UCSD-AML1 (cell line): ENCODE measurements around the gene KCNK15.

Source experiments
- DNase-seq: peaks from one replicate; lab custom pipeline; 2025; ENCODE audit not compliant: unreplicated experiment; lab: John Stamatoyannopoulos, UW

KCNK15 gene

DNA sequence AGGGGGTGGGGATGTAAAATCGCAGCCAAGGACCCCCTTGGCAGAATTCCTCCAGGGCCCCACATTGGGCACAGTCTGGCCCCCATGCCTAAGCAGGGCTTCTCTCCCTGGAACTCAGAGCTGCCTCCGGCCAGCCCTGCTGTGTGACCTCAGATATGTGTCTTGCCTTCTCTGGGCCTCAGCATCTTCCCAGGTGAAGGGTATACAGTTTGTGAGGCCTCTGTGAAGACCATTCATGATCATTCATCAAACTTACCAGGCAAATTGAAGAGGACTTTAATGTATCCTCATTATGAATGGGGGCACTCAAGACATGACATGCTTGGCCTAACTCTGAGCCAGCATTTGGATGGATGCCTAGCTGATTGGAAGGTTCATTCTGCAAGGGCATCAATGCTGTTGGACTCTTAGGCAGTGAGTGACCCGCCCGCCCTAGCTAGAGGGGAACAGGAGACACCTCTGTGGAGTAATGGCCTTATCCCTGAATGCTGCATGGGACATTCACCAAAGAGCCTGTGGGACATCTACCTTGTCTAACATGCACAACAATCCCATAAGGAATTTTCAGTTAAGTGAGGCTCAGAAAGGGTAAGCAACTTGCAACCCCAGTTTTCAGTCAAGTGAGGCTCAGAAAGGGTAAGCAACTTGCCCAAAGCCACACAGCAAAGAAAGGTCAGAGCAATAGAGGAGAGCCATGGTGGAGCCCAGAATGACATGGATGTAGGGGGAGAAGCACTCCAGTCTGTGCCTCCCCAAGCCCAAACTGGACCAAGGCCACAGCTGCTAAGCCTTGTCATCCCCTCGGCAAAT lies 30.0 kb upstream of the KCNK15 start:
- no peak for DNase-seq

DNA sequence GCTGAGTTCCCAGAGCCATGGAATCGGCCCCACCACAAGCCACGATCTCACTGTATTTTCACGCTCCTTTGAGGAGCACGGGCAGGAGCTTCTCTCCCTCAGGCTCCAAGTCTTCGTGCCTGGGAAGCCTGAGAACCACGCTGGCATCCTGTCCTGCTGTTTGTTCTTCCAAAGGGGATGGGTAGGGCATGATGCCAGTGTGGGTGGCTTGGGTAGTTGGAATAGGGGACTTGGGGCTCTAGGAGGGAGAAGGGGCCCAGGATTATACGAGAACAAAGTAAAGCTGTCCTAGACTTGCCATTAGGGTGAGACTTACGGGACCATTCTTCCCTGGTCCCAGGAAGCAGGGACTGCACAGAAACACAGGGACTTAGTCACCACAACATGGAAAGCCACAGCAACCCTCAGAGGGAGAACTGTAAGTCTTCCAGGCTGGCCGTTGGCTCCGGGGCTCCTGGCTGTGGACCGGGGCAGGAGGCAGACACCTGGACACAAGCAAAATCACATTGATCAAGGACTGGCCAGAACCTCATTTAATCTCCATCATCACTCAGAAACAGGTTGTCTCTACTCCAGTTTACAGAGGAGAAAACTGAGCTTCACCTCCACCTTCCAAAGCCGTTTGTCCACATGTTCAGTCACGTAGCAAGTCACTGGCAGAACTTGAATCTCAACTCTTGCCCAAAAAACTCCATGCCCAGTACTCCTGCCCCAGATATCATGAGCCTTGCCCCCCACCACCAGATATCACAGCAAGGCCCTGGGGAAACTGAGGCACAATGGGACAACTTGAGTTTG lies 29.2 kb upstream of the KCNK15 start:
- no peak for DNase-seq

DNA sequence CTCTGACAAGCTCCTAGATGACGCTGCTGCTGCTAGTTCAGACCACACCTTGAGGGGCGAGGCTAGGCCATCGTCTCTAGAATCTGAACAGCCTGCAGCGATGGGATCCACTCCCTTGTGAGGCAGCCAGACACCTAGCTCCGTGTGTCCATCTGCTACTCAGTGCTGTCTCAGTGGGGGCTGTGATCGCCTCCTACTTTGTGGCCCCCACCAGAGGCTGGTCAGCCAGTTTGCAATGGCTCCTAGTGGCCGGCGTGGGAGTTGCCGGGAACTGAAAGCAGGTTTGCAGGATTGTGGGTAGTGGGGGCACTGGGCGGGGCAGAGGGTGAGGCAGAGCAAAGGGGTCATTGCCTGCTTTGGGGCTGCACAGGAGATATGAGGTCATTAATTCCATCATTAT lies 27.7 kb upstream of the KCNK15 start:
- no peak for DNase-seq

DNA sequence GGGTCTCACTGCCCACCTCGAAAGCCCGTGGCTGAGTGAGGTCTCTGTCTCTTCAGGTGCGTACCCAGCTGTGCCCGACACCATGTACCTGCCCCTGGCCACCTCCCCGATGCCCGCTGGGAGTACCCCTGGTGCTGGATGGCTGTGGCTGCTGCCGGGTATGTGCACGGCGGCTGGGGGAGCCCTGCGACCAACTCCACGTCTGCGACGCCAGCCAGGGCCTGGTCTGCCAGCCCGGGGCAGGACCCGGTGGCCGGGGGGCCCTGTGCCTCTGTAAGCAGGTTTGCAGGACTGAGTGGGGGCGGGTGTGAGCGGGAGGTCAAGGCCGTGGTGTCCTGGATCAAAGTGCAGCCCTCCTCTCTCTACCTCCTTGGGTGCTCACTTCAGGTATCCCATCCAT lies 25.8 kb upstream of the KCNK15 start:
- no peak for DNase-seq

DNA sequence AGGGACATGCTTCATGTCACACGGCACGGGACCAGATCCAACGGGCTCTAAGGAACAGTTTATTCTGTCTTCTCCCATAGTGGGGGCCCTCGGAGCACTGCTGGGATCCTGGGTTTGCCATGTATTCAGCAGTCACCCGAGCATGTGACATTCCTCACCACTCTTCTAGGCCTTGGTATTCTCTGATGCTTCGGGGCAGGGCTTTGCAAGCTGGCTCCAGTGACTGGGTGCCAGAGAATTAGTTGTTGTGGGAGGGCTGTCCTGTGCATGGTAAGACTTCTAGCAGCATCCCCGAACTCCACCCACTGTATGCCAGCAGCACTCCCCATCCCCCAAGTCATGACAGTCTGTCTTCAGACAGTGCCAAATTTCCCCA lies 25.1 kb upstream of the KCNK15 start:
- no peak for DNase-seq

DNA sequence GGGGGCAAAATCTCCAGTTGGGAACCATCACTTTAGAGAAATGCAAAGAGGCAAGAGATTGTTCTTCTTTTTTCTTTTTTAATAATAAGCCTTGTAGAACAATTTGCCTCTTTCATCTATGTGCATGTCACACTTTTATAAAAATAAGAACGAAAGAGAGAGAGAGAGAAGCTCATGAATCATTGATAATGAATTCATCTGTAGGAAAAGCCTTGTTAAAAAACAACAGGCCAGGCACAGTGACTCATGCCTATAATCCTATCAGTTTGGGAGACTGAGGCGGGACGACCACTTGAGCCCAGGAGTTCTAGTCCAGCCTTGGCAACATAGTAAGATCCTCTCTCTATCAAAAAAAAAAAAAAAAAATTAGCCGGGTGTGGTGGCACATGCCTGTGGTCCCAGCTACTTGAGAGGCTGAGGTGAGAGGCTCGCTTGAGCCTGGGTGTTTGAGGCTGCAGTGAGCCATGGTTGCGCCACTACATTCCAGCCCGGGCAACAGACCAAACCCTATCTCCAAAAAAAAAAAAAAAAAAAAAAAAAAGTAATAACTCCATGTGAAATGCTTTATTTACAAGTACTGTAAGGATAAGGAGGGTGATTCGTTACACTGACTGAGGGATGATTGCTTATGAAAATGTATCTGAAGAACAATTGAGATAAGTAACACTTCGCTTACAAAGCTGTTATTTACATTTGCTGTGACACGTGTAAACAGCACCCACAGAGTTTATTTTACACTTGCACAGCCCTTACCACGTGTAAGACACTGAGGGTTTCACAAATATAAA lies 24.5 kb upstream of the KCNK15 start:
- DNase-seq: no peak

DNA sequence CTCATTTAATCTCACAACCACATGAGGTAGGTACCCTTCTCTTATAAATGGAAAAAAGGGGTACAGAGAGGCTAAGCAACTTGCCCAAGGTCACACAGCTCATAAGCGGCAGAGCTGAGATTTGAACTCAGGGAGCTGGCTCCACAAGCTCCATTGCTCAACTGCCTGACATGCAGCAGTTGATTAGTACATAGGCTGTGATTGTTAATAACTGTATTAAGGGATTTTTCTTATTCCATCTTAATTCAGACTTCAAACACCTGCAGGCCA lies 23.9 kb upstream of the KCNK15 start:
- no peak for DNase-seq

DNA sequence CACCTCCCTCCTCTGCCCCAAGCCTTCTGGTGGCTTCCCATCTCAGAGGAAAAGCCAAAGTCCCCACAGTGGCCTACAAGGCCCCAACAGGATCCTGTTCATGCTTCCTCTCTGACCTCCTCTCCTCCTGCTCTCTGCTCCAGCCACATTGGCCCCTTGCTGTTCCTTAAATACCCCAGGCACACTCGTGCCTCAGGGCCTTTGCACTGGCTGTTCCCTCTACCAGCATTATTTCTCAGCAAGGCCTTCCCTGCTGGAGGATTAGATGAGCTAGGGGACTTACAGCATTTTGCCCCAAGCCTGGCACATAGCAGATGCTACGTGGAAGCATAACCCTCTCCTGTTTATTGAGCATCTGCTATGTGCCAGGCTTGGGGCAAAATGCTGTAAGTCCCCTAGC lies 22.7 kb upstream of the KCNK15 start:
- no peak for DNase-seq

DNA sequence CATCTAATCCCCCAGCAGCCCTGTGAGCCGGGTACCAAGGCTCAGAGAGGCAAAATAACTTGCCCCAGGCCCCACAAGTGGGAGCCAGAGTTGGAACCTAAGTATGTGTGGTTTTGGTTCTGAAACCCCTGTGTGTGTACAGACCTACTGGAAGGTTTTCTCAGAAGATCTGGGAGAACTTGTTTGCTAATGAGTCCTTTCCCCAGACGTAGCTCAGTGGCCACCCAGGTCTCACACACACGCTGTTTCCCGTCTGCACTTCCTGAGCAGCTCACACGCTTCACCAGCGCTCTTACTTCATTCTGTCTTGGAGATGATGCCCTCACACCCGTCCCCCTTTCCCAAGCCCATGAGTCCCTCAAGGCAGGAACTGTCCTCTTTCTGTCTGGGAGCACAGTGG lies 22.3 kb upstream of the KCNK15 start:
- DNase-seq: peak; percentile 32

DNA sequence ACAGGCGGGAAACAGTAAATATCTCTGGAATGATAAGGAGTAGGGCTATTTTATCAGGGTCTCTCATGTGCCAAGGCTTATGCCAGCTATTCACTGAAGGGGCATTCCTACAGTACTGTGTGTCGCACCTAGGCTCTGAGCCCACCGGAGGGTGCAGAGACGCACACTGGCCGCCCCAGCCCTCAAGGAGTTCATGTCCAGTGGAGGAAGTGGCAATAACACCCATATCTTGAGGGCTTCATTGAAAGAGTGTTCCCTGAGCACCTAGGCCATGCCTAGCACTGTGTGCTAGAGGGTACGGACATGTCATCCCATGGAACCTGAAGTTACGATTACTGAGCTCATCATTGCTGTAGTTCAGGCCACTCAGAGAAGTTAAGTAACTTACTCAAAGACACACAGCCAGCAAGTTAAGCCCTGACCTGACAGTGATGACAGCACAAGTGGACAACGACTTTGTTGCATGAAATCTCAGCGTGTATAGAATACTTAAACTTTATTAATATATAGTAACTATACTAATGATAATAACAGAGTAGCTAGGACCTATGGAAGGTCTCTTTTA lies 21.8 kb upstream of the KCNK15 start:
- DNase-seq: no peak

DNA sequence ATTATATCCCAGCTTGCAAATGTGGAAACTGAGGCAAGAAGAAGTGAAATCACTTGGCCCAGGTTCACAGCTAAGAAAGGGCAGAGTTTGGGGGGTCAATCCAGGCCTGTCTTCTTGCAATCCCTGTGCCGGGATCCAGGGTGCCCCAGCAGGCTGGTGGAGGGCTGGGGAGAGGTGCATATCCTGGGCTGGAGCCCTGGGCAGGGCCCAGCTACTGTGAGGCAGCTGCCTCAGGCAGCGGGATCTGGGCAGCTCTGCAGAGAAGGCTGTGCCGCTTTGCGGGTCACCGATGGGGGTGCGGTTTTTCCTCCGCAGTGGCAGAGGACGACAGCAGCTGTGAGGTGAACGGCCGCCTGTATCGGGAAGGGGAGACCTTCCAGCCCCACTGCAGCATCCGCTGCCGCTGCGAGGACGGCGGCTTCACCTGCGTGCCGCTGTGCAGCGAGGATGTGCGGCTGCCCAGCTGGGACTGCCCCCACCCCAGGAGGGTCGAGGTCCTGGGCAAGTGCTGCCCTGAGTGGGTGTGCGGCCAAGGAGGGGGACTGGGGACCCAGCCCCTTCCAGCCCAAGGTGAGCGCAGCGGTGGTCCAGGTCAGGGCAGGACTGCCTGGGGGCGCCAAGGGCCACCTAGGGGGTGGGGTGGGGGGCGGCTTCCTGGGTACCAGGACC lies 21.1 kb upstream of the KCNK15 start:
- no peak for DNase-seq

DNA sequence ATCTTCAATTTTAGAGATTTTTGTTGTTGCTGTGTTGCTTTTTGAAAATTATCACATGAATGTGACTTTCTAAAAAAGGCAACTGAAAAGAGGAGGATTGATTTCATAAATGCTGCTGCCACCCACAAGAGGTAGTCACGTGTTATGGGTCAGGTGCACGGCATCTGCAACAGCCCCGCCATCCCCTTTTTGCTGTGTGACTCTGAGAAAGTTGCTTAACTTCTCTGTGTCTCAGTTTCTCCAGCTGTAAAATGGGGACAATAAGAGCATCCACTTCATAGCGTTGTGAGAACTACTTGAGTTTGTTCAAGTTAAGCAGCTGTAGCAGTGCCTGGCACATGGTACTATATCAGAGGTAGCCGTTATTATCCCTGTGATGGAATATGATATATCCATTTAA lies 19.8 kb upstream of the KCNK15 start:
- DNase-seq: no peak

DNA sequence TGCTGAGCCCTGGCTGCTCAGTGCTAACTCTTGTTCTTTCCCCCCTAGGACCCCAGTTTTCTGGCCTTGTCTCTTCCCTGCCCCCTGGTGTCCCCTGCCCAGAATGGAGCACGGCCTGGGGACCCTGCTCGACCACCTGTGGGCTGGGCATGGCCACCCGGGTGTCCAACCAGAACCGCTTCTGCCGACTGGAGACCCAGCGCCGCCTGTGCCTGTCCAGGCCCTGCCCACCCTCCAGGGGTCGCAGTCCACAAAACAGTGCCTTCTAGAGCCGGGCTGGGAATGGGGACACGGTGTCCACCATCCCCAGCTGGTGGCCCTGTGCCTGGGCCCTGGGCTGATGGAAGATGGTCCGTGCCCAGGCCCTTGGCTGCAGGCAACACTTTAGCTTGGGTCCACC lies 18.6 kb upstream of the KCNK15 start:
- DNase-seq: no peak

DNA sequence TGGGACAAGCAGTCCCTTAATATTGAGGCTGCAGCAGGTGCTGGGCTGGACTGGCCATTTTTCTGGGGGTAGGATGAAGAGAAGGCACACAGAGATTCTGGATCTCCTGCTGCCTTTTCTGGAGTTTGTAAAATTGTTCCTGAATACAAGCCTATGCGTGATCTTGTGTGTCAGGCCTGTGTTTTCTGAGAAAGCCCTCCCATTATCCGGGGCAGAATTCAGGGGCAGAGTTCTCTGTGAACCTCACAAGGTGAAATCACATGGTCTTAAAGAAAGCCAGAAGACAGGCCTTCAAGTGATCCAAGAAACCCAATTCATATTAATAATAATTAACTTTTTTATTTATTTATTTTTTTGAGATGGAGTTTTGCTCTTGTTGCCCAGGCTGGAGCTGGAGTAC lies 18.0 kb upstream of the KCNK15 start:
- DNase-seq: no peak

DNA sequence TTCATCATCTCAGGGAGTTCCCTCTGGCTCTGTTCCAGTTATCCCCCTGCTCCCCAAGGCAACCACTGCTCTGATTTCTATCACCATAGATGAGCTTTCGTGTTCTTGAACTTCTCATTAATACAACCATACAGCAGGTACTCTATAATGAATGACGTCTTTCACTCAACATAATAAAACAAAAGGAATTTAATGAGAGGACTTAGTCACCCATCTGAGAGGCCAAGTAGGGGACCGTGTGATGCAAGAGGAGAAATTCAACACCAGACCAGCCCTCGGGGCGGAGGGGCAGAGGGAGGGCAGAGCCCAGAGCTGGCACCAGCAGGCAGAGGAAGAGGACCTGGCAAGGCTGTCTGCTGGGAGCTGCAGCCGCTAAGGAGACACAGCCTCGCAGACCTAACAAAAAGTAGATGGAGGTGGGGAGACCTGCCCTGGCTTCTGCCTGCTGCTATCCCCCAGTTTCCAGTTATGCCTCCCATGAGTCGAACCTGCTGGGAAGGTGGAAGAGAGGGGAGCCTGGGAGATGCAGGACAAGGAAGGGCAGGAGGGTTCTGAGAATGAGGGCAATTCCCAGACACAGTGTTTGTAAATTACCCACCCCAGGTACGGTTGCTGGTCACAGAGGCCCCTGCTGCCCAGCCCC lies 16.7 kb upstream of the KCNK15 start:
- DNase-seq: no peak

DNA sequence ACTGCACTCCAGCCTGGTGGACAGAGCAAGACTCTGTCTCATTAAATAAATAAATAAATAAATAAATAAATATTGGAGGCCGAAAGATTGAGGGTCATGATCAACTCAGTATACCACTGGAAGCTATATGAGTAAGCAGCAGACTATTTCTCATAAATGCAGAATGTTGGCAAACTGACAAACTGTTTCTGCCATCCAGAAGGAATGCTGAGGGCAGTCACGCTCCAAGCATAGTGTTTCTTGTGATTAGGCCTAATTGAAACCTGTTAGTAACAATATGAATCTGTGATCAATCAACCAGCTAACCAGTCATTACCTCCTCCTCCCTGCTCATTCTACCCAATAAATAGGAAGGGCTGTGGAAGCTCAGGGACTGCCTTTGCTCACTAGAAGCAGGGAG lies 15.2 kb upstream of the KCNK15 start:
- no peak for DNase-seq

DNA sequence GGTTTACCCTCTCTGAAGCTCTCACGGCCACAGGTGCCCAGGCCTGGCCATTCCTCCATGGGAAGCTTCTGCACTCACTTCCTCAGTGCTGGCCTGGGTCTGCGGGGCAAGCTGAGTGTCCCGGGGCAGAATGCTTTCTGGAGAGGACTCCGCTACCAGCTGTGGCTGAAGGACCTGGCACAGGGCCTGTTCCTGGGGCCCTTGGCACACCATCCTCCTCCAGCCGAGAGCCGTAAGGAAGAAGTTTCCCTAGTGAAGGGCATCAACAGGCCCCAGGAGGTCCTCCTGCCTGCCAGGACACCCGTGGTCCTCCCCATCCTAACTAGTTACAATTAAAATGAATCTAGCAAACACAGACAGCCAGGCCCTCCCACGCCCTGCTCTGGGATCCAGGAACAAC lies 14.0 kb upstream of the KCNK15 start:
- DNase-seq: no peak

DNA sequence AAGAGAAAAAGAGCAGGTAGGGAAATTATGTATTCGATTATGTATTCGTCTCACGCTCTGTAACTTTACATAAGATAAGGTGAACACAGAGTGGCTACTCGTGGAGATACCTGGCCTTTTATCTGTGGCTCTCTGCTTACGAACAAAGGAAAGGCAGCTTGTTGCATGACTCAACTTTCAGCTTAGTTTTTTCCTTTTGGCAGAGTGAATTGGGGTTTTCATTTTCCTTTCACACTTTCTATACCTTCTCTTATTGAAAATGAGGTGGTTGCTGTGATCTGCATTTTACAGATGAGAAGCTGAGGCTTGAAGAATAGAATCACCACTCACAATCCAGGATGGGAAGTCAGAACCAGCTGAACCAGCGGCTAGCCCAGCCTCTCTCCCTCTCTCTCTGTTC lies 13.3 kb upstream of the KCNK15 start:
- DNase-seq: no peak

DNA sequence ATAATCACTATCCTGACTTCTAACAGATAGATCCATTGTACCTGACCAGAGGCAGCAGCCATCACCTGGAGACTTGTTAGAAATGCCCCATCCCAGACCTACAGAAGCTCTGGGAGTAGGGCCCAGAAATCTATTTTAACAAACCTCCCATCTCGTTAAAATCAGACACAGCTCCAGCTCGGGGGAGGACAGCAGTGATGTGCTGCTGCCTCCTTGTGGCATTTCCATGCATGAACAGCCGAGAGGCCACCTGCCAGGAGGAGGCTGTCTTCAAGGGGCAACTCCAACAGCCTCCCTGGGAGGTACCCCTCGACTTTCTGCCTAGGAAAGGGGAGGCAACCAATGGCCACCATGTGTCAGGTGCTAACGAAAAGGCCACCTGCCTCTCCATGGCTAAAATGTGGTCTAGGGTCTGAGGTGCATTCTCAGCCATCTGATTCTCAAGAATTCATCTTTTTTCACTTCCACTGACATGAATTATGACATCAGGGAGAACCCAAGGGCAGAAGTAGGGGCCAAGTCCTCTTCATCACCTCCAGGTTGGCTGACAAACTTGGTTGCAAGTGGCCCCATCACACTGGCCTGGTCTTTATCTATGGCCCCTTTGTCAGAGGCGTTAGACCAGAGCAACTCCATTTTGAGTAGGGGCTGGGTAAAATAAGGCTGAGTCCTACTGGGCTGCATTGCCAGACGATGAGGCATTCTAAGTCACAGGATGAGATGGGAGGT lies 12.2 kb upstream of the KCNK15 start:
- DNase-seq: peak; percentile 56

DNA sequence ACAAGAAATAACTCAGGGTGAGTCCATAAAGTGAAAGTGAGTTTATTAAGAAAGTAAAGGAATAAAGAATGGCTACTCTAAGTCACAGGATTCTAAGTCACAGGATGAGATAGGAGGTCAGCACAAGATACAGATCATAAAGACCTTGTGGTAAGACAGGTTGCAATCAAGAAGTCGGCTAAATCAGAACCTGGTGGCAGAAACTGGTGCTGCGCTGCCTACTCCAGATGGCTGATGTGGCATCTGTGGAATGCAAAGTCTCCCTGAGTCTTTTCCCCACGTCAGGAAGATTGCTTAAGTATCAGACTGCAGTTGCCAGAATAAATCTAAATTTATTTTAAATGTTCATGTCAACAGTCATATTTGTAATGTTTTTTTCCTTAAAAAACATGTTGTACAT lies 10.7 kb upstream of the KCNK15 start:
- DNase-seq: no peak
